Upper lobe of left lung (tissue), 4 donors: Measurements from ENCODE around the gene KCNMA1.

Experiments
- EP300 ChIP-seq, 4 donors: sonication (generic); formaldehyde crosslinking; IDR thresholded peaks; one replicate each; pipeline ENCODE4 v1.5.1; 2017; ENCODE audit warnings: antibody characterized with exemption in 4 of 4, control low read depth in 2 of 4
- POLR2A ChIP-seq, 4 donors: fragments of 450-650 bp; IDR thresholded peaks; one replicate each; pipeline ENCODE4 v1.5.1; 2016 to 2017; ENCODE audit warnings: antibody characterized with exemption in 4 of 4, mild to moderate bottlenecking in 2 of 4
- POLR2AphosphoS5 ChIP-seq, 2 donors: sonication (generic); formaldehyde crosslinking; IDR thresholded peaks; one replicate each; pipeline ENCODE4 v1.5.1; 2017; ENCODE audit warnings: antibody characterized with exemption in 2 of 2
- TF ChIP-seq, protein P1 (sequence below), 6 experiments: fragments of 450-650 bp in 4 of 6; fragments of 200-600 bp in 2 of 6; sonication (generic) in 2 of 6; IDR thresholded peaks; one replicate each; pipeline ENCODE4 v1.5.1; 2016 to 2019; ENCODE audit warnings: antibody characterized with exemption in 6 of 6

DNA sequence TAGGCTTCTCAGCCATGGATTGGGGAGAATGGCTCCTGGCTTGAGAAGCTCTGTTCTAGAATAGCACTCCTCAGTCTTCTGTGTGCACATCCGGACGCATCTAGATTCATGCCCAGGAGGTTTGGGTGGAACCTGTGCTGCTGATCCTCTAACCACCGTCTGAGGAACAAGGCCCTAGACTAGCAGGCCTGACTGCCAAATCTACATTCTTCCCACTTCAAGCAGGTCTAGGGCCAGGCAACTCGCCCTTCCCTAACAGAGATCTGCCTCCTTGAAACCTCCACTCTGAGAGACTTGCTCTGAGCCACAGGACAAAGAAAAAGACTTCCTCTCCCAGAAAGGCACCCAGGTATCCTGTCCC, 61.6 kb downstream of the KCNMA1 start:
- TF ChIP-seq, protein P1, sequence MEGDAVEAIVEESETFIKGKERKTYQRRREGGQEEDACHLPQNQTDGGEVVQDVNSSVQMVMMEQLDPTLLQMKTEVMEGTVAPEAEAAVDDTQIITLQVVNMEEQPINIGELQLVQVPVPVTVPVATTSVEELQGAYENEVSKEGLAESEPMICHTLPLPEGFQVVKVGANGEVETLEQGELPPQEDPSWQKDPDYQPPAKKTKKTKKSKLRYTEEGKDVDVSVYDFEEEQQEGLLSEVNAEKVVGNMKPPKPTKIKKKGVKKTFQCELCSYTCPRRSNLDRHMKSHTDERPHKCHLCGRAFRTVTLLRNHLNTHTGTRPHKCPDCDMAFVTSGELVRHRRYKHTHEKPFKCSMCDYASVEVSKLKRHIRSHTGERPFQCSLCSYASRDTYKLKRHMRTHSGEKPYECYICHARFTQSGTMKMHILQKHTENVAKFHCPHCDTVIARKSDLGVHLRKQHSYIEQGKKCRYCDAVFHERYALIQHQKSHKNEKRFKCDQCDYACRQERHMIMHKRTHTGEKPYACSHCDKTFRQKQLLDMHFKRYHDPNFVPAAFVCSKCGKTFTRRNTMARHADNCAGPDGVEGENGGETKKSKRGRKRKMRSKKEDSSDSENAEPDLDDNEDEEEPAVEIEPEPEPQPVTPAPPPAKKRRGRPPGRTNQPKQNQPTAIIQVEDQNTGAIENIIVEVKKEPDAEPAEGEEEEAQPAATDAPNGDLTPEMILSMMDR (IDR thresholded peaks at IDR 0.05): no peak
- no peak for TF ChIP-seq EP300 (IDR thresholded peaks at IDR 0.05)
- no peak for TF ChIP-seq POLR2AphosphoS5 (IDR thresholded peaks at IDR 0.05)
- no peak for TF ChIP-seq POLR2A (IDR thresholded peaks at IDR 0.05)
